ENCODE measurements around the gene GRIA3.

- TF ChIP-seq YBX1 (IDR thresholded peaks at IDR 0.05) (no peak), CTCF (IDR thresholded peaks at IDR 0.05 in 2 of 3, conservative IDR thresholded peaks at IDR 0.05 in 1 of 3; ENCODE audit: control insufficient read depth in 2 of 3, extremely low read depth in 1 of 3, insufficient read depth in 1 of 3, low read depth in 3 of 3, low read length in 3 of 3) (no peak), SUPT20H (IDR thresholded peaks at IDR 0.05; ENCODE audit: borderline replicate concordance, control insufficient read depth, low read depth, low read length) (no peak), POLR2A (IDR thresholded peaks at IDR 0.05; ENCODE audit: low read depth, low read length) (no peak), JUND (IDR thresholded peaks at IDR 0.05; ENCODE audit: low read depth, low read length) (no peak), POLR2AphosphoS2 (IDR thresholded peaks at IDR 0.05; ENCODE audit: low read depth, low read length) (no peak), NR2C2 (IDR thresholded peaks at IDR 0.05; ENCODE audit: borderline replicate concordance, control insufficient read depth, insufficient read length, low read depth) (no peak), SPI1 (IDR thresholded peaks at IDR 0.05; ENCODE audit: borderline replicate concordance, insufficient read depth, low read depth, low read length) (no peak), ELK1 (IDR thresholded peaks at IDR 0.05; ENCODE audit: low read depth, low read length) (no peak)
These were observed 43.6 kb upstream of the GRIA3 start for GRCh38 chrX:123140454-123140853.
